HCT116 (cell line): ENCODE measurements around the gene RHBDF2. TPM values are rescaled to one million over a fixed set of nuclear protein-coding genes. Genes with fewer than 3 reads are reported as not detected.

ENCODE experiments used
- ATAC-seq: fragments of 200-7000 bp; cut with Tn5 transposase; 2 replicates; pipeline ENCODE4 v1.9.1; 2020; ENCODE audit warnings: mild to moderate bottlenecking, moderate library complexity
- BruUV-seq: library from RNA; stranded (reverse); fragments of 400-500 nt; replicated peaks from 2 replicates; lab custom pipeline; 2021; lab: Mats Ljungman, UMichigan
- CTCF ChIA-PET: fragments of 300-600 bp; sonication (Branson Sonifier 250); formaldehyde crosslinking; loops from one replicate; lab custom pipeline; 2021; ENCODE audit warnings: antibody characterized with exemption; lab: Charles Lee
- POLR2A ChIA-PET: fragments of 300-600, 350-600 bp; sonication (Branson Sonifier 250); formaldehyde crosslinking; loops from one replicate; lab custom pipeline; 2021; ENCODE audit warnings: antibody characterized with exemption; lab: Charles Lee
- RAD21 ChIA-PET, 2 experiments: fragments of 300-600 bp; sonication (Branson Sonifier 250); formaldehyde crosslinking; loops; one replicate each; lab custom pipeline; 2023; ENCODE audit warnings: low total read pairs in 2 of 2; ENCODE audit not compliant: uncharacterized antibody in 2 of 2, unreplicated experiment in 2 of 2, low non-redundant PET in 1 of 2; lab: Charles Lee
- DNase-seq: peaks from one replicate; pipeline ENCODE4 v3.0.0-alpha.2; 2010; ENCODE audit warnings: low read depth, low spot score
- H2AFZ ChIP-seq: fragments of 200-600 bp; shearing (Covaris generic), sonication (generic); 2 replicates; pipeline ENCODE4 v1.6.1; 2017; ENCODE audit warnings: low read depth, mixed run types, mixed read lengths, antibody characterized with exemption, low read length; ENCODE audit not compliant: poor library complexity, severe bottlenecking
- H3K27ac ChIP-seq: 2 replicates; pipeline ENCODE4 v1.5.1; 2012; ENCODE audit warnings: low read depth, low read length
- H3K27me3 ChIP-seq: fragments of 200-600 bp; sonication (generic); 2 replicates; pipeline ENCODE4 v1.6.1; 2016; ENCODE audit warnings: mixed run types, low read length, mixed read lengths; ENCODE audit not compliant: insufficient read depth
- H3K36me3 ChIP-seq, 2 experiments: fragments of 200-500 bp in 1 of 2; fragments of 200-600 bp in 1 of 2; sonication (Bioruptor generic) in 1 of 2; sonication (generic) in 1 of 2; 2 replicates each; pipeline versions ENCODE4 v1.5.1 to v1.6.1; 2014 to 2016; ENCODE audit warnings: low read length in 2 of 2, inconsistent platforms in 1 of 2, mixed read lengths in 1 of 2, mixed run types in 1 of 2; ENCODE audit not compliant: insufficient read depth in 2 of 2, control insufficient read depth in 1 of 2
- H3K4me1 ChIP-seq, 2 experiments: fragments of 200-600 bp in 1 of 2; sonication (generic) in 1 of 2; 2 replicates each; pipeline versions ENCODE4 v1.5.1 to v1.6.1; 2012 to 2017; ENCODE audit warnings: low read length in 2 of 2, inconsistent platforms in 1 of 2, mild to moderate bottlenecking in 1 of 2, mixed read lengths in 1 of 2, mixed run types in 1 of 2, moderate library complexity in 1 of 2; ENCODE audit not compliant: insufficient read depth in 2 of 2, control insufficient read depth in 1 of 2
- H3K4me2 ChIP-seq: fragments of 200-600 bp; sonication (generic); 2 replicates; pipeline ENCODE4 v1.6.1; 2017; ENCODE audit warnings: mixed run types, low read length, mixed read lengths
- H3K4me3 ChIP-seq, 2 experiments: fragments of 200-600 bp in 1 of 2; sonication (generic) in 1 of 2; replicated peaks in 1 of 2; 2 replicates each; pipeline ENCODE4 v1.5.1; 2011 to 2016; ENCODE audit warnings: low read length in 2 of 2, control low read depth in 1 of 2, low read depth in 1 of 2, mild to moderate bottlenecking in 1 of 2, mixed read lengths in 1 of 2, mixed run types in 1 of 2
- H3K79me2 ChIP-seq: fragments of 200-600 bp; sonication (generic); 2 replicates; pipeline ENCODE4 v1.6.1; 2017; ENCODE audit warnings: mild to moderate bottlenecking, mixed run types, low read length, moderate library complexity, mixed read lengths; ENCODE audit not compliant: insufficient read depth
- H3K9ac ChIP-seq: fragments of 200-600 bp; sonication (generic); 2 replicates; pipeline ENCODE4 v1.6.1; 2016; ENCODE audit warnings: low read length, mixed read lengths
- H3K9me2 ChIP-seq: fragments of 200-600 bp; sonication (generic), shearing (Covaris generic); 2 replicates; pipeline ENCODE4 v1.6.1; 2017; ENCODE audit warnings: mixed run types, mild to moderate bottlenecking, moderate library complexity; ENCODE audit not compliant: insufficient read depth
- H3K9me3 ChIP-seq, 2 experiments: fragments of 200-500 bp in 1 of 2; fragments of 200-600 bp in 1 of 2; sonication (Bioruptor generic) in 1 of 2; sonication (generic) in 1 of 2; 2 replicates each; pipeline ENCODE4 v1.6.1; 2014 to 2017; ENCODE audit warnings: low read length in 2 of 2, mixed read lengths in 2 of 2, inconsistent platforms in 1 of 2, low read depth in 1 of 2, mild to moderate bottlenecking in 1 of 2, mixed run types in 1 of 2, moderate library complexity in 1 of 2; ENCODE audit not compliant: control insufficient read depth in 1 of 2, insufficient read depth in 1 of 2
- H4K20me1 ChIP-seq: fragments of 200-600 bp; sonication (generic), shearing (Covaris generic); 2 replicates; pipeline ENCODE4 v1.6.1; 2017; ENCODE audit warnings: mixed run types, mild to moderate bottlenecking, moderate library complexity; ENCODE audit not compliant: insufficient read depth
- EGR1 ChIP-seq: IDR thresholded peaks from 2 replicates; pipeline ENCODE4 v1.6.1; 2012; ENCODE audit warnings: low read depth
- ELF1 ChIP-seq: IDR thresholded peaks from 2 replicates; pipeline ENCODE4 v1.6.1; 2012; ENCODE audit warnings: low read depth, borderline replicate concordance
- EZH2 ChIP-seq: fragments of 200-600 bp; sonication (generic); IDR thresholded peaks from 2 replicates; pipeline ENCODE4 v1.6.1; 2017; ENCODE audit warnings: antibody characterized with exemption, mixed run types
- EZH2phosphoT487 ChIP-seq: fragments of 200-600 bp; IDR thresholded peaks from 2 replicates; pipeline ENCODE4 v1.6.1; 2018; ENCODE audit warnings: antibody characterized with exemption, borderline replicate concordance
- JUND ChIP-seq: IDR thresholded peaks from 2 replicates; pipeline ENCODE4 v1.6.1; 2012
- POLR2A ChIP-seq: IDR thresholded peaks from 2 replicates; pipeline ENCODE4 v1.7.0; 2011; ENCODE audit warnings: borderline replicate concordance; ENCODE audit not compliant: insufficient read depth, insufficient read length; ENCODE audit errors: extremely low read depth
- POLR2AphosphoS5 ChIP-seq: IDR thresholded peaks from 2 replicates; pipeline ENCODE4 v1.6.1; 2011; ENCODE audit warnings: mild to moderate bottlenecking, low read depth, low read length, moderate library complexity
- RAD21 ChIP-seq: IDR thresholded peaks from 2 replicates; pipeline ENCODE4 v1.6.1; 2012; ENCODE audit warnings: low read depth, mild to moderate bottlenecking
- SIN3A ChIP-seq: IDR thresholded peaks from 2 replicates; pipeline ENCODE4 v1.6.1; 2012; ENCODE audit warnings: low read depth
- SRF ChIP-seq: IDR thresholded peaks from 2 replicates; pipeline ENCODE4 v1.6.1; 2012; ENCODE audit warnings: low read depth
- TCF7L2 ChIP-seq: IDR thresholded peaks from 2 replicates; pipeline ENCODE4 v1.7.0; 2011; ENCODE audit warnings: borderline replicate concordance, inconsistent platforms; ENCODE audit not compliant: insufficient read depth, insufficient read length; ENCODE audit errors: extremely low read depth
- YY1 ChIP-seq: IDR thresholded peaks from 2 replicates; pipeline ENCODE4 v1.6.1; 2011; ENCODE audit warnings: low read length, low read depth, moderate library complexity, mild to moderate bottlenecking; ENCODE audit not compliant: insufficient replicate concordance; ENCODE audit errors: extremely low read depth
- ZNF274 ChIP-seq: fragments of 200-500 bp; sonication (Bioruptor generic); IDR thresholded peaks from 2 replicates; pipeline ENCODE4 v1.6.1; 2014; ENCODE audit warnings: mild to moderate bottlenecking, low read depth, low read length, inconsistent platforms
- intact Hi-C: fragments of 100-400 bp; cut with micrococcal nuclease; formaldehyde crosslinking; loops from 2 replicates; pipeline ENCODE4 v1.10.0; 2022
- total RNA-seq: library from RNA; stranded (reverse); gene quantifications from one replicate; pipeline ENCODE4 v1.2.1, GENCODE V29; 2021; ENCODE audit not compliant: unreplicated experiment
- TF ChIP-seq, protein P1 (sequence below): IDR thresholded peaks from 2 replicates; pipeline ENCODE4 v1.6.1; 2011; ENCODE audit warnings: mild to moderate bottlenecking, low read length, moderate library complexity; ENCODE audit not compliant: insufficient replicate concordance; ENCODE audit errors: extremely low read depth
- TF ChIP-seq, protein P2 (sequence below): IDR thresholded peaks from 2 replicates; pipeline ENCODE4 v1.6.1; 2012
- TF ChIP-seq, protein P3 (sequence below): IDR thresholded peaks from 2 replicates; pipeline ENCODE4 v1.6.1; 2012
- TF ChIP-seq, protein P4 (sequence below), 3 experiments: fragments of 200-600 bp in 1 of 3; sonication (generic) in 1 of 3; IDR thresholded peaks in 2 of 3; conservative IDR thresholded peaks in 1 of 3; 2 replicates each; pipeline ENCODE4 v1.5.1; 2012 to 2017; ENCODE audit warnings: low read depth in 2 of 3, low read length in 2 of 3, antibody characterized with exemption in 1 of 3, borderline replicate concordance in 1 of 3, control low read depth in 1 of 3, mild to moderate bottlenecking in 1 of 3, mixed read lengths in 1 of 3, mixed run types in 1 of 3, moderate library complexity in 1 of 3; ENCODE audit not compliant: insufficient read depth in 1 of 3

Gene RHBDF2
- total RNA-seq, 1 experiment from 2014 or later, result 61.1 TPM

DNA sequence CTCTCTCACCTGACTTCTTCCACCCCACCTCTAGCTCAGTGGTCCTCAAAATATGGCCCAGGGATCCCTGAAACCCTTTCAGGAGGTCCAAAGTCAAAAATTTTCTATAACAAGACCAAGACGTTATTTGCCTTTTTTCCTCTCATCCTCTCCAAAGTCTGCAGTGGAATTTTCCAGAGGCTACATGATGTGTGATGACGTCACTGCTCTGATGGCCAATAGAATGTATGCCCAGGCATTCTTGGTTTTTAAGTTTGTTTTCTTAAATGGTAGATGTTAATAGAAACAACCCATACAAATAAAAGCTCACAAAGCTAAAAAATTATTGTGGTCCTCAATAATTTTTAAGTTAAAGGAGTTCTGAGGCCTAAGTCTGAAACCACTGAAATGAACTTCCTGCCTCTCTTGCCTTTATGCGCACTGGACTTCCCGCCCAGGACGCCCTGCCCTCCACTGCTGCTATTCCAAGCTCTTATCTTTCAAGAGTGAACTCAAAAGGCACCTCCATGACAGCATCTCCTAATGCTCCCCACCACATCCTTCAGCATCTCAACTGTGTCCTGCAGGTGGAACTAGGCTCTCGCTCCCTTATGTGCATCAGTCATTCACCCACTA lies 61.8 kb downstream of the RHBDF2 start:
- no peaks in the 10 kb centered on the region for H3K36me3 ChIP-seq
- H3K4me2 ChIP-seq, result no peak overlapping the region
- peaks cover 5% of the 10 kb centered on the region; the same call in 1 of the 2 replicates for H4K20me1 ChIP-seq
- H3K9me3 ChIP-seq, result no peaks in the 10 kb centered on the region
- no peaks in the 10 kb centered on the region for H3K27me3 ChIP-seq
- no peak overlapping the region for H3K9ac ChIP-seq
- H3K27ac ChIP-seq, result no peak overlapping the region
- H3K79me2 ChIP-seq, result peaks cover 97% of the 10 kb centered on the region
- RAD21 ChIA-PET, result no interaction called here
- DNase-seq, result no peak
- H3K4me3 ChIP-seq, result no peak overlapping the region
- no peaks in the 10 kb centered on the region for H3K9me2 ChIP-seq
- CTCF ChIA-PET, result no interaction called here
- POLR2A ChIA-PET, result no interaction called here
- no peak overlapping the region for H2AFZ ChIP-seq
- TF ChIP-seq EGR1, result no peak
- TF ChIP-seq, protein P1, sequence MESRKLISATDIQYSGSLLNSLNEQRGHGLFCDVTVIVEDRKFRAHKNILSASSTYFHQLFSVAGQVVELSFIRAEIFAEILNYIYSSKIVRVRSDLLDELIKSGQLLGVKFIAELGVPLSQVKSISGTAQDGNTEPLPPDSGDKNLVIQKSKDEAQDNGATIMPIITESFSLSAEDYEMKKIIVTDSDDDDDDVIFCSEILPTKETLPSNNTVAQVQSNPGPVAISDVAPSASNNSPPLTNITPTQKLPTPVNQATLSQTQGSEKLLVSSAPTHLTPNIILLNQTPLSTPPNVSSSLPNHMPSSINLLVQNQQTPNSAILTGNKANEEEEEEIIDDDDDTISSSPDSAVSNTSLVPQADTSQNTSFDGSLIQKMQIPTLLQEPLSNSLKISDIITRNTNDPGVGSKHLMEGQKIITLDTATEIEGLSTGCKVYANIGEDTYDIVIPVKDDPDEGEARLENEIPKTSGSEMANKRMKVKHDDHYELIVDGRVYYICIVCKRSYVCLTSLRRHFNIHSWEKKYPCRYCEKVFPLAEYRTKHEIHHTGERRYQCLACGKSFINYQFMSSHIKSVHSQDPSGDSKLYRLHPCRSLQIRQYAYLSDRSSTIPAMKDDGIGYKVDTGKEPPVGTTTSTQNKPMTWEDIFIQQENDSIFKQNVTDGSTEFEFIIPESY, result no peak
- no peak for TF ChIP-seq EZH2
- intact Hi-C loops, result no loop called here
- no peak for ATAC-seq
- peaks cover 0 to 36% of the 10 kb centered on the region in 2 experiments; a peak in 2 of 4 replicates for H3K4me1 ChIP-seq
- BruUV-seq, result no TSS peak

DNA sequence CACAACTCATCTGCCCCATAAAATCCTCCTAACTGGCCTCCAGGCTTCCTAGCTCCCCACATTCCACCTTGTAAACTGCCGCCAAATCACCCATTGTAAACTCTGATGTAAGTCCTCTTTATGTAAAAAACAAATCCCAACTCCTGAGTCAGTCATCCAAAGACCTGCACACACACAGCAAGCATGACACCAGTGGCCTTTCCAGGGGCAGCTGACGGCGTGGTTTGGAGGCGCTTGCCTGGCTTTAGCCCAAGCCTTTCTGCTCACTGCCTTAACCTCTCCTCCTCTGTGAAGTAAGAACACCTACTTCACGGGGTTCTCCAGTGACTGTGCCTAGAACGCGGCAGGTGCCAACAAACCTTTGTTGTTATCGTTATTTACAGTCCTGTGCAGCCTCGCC lies 62.3 kb downstream of the RHBDF2 start:
- Histone ChIP-seq H3K4me1 (peaks cover 0 to 32% of the 10 kb centered on the region in 2 experiments; a peak in 1 of 4 replicates), H3K27me3 (no peaks in the 10 kb centered on the region), H3K9me3 (no peaks in the 10 kb centered on the region), H4K20me1 (peaks cover 5% of the 10 kb centered on the region; the same call in 1 of the 2 replicates), H3K27ac (no peak overlapping the region), H3K9me2 (no peaks in the 10 kb centered on the region), H3K4me3 (no peak overlapping the region), H3K36me3 (no peaks in the 10 kb centered on the region), H2AFZ (no peak overlapping the region), H3K9ac (no peak overlapping the region), H3K4me2 (no peak overlapping the region), H3K79me2 (peaks cover 97% of the 10 kb centered on the region)
- ChIA-PET POLR2A (no interaction called here), CTCF (no interaction called here), RAD21 (no interaction called here)
- intact Hi-C loops, result no loop called here
- BruUV-seq, result no TSS peak
- ATAC-seq (no peak), DNase-seq (no peak)
- TF ChIP-seq, protein P2, sequence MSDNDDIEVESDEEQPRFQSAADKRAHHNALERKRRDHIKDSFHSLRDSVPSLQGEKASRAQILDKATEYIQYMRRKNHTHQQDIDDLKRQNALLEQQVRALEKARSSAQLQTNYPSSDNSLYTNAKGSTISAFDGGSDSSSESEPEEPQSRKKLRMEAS, result no peak
- TF ChIP-seq JUND (no peak), EZH2 (no peak), ZNF274 (no peak), TCF7L2 (no peak), ELF1 (no peak), SRF (no peak), YY1 (no peak), POLR2A (no peak), SIN3A (no peak), EZH2phosphoT487 (no peak), RAD21 (no peak), POLR2AphosphoS5 (no peak)
- TF ChIP-seq, protein P3, sequence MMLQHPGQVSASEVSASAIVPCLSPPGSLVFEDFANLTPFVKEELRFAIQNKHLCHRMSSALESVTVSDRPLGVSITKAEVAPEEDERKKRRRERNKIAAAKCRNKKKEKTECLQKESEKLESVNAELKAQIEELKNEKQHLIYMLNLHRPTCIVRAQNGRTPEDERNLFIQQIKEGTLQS, result no peak
- TF ChIP-seq, protein P4, sequence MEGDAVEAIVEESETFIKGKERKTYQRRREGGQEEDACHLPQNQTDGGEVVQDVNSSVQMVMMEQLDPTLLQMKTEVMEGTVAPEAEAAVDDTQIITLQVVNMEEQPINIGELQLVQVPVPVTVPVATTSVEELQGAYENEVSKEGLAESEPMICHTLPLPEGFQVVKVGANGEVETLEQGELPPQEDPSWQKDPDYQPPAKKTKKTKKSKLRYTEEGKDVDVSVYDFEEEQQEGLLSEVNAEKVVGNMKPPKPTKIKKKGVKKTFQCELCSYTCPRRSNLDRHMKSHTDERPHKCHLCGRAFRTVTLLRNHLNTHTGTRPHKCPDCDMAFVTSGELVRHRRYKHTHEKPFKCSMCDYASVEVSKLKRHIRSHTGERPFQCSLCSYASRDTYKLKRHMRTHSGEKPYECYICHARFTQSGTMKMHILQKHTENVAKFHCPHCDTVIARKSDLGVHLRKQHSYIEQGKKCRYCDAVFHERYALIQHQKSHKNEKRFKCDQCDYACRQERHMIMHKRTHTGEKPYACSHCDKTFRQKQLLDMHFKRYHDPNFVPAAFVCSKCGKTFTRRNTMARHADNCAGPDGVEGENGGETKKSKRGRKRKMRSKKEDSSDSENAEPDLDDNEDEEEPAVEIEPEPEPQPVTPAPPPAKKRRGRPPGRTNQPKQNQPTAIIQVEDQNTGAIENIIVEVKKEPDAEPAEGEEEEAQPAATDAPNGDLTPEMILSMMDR (IDR thresholded peaks at IDR 0.05 in 2 of 3, conservative IDR thresholded peaks at IDR 0.05 in 1 of 3; ENCODE audit: borderline replicate concordance in 1 of 3, insufficient read depth in 1 of 3, low read depth in 2 of 3, low read length in 2 of 3), result no peak
